Renal pelvis (tissue), 4 donors: Measurements from ENCODE around the gene WNT9A. TPM values are rescaled to one million over a fixed set of nuclear protein-coding genes. Genes with fewer than 3 reads are reported as not detected.
"Not testable (repeated sequence)": the region's sequence is repeated elsewhere in the genome, so short reads cannot be mapped to it uniquely, and the experiment has no call there.

Experiments used
- DNase-seq: peaks from one replicate; pipeline ENCODE4 v3.0.0-alpha.2; 2013
- polyA plus RNA-seq, 3 donors: library from polyadenylated mRNA; unstranded; fragments of 120-200 nt; gene quantifications; one replicate each; pipeline ENCODE4 v1.2.1, GENCODE V29; 2013; ENCODE audit not compliant: insufficient read length in 3 of 3

The WNT9A gene
- polyA plus RNA-seq, 3 donors = 1.6 to 1.7 (median 1.6) TPM

GRCh38 chr1:227912866-227913265 is 34.9 kb downstream of the WNT9A start:
- DNase-seq = no peak

GRCh38 chr1:227911376-227911775 is 36.4 kb downstream of the WNT9A start:
- no peak for DNase-seq

GRCh38 chr1:227910511-227911153 is 37.1 kb downstream of the WNT9A start:
- DNase-seq = no peak

GRCh38 chr1:227909923-227910328 is 37.8 kb downstream of the WNT9A start:
- not testable (repeated sequence) for DNase-seq

GRCh38 chr1:227909188-227909587 is 38.5 kb downstream of the WNT9A start:
- no peak for DNase-seq

GRCh38 chr1:227908359-227908758 is 39.4 kb downstream of the WNT9A start:
- no peak for DNase-seq

GRCh38 chr1:227907439-227908015 is 40.2 kb downstream of the WNT9A start:
- DNase-seq = no peak

GRCh38 chr1:227906550-227907071 is 41.1 kb downstream of the WNT9A start:
- no peak for DNase-seq

GRCh38 chr1:227905573-227906487 is 41.9 kb downstream of the WNT9A start:
- DNase-seq = no peak

GRCh38 chr1:227904541-227905335 is 43.0 kb downstream of the WNT9A start:
- DNase-seq = no peak

GRCh38 chr1:227903614-227904501 is 43.9 kb downstream of the WNT9A start:
- DNase-seq = no peak

- no peak for DNase-seq
These were observed 44.6 kb downstream of the WNT9A start for GRCh38 chr1:227903061-227903521.

GRCh38 chr1:227902641-227902990 is 45.1 kb downstream of the WNT9A start:
- DNase-seq = no peak

- no peak for DNase-seq
These were observed 45.7 kb downstream of the WNT9A start for GRCh38 chr1:227901906-227902640.

- no peak for DNase-seq
These were observed 46.4 kb downstream of the WNT9A start for GRCh38 chr1:227901239-227901905.

GRCh38 chr1:227900571-227901051 is 47.1 kb downstream of the WNT9A start:
- no peak for DNase-seq

- DNase-seq = no peak
These were observed 47.8 kb downstream of the WNT9A start for GRCh38 chr1:227899820-227900449.

- DNase-seq = no peak
These were observed 48.5 kb downstream of the WNT9A start for GRCh38 chr1:227899141-227899819.
